Type B pancreatic cell (in vitro differentiated cells): ENCODE data around the gene SEMA3G. TPM values are rescaled to one million over a fixed set of nuclear protein-coding genes. Genes with fewer than 3 reads are reported as not detected.

Source experiments
- DNase-seq: peaks from one replicate; pipeline ENCODE4 v3.0.0; 2021; ENCODE audit warnings: mixed read lengths; ENCODE audit not compliant: unreplicated experiment; ENCODE audit errors: extremely low spot score
- H3K27ac Mint-ChIP-seq: 2 replicates; pipeline ENCODE4 v1.8.0; 2021; ENCODE audit warnings: mild to moderate bottlenecking, mixed read lengths
- H3K27me3 Mint-ChIP-seq: 2 replicates; pipeline ENCODE4 v1.8.0; 2021; ENCODE audit warnings: mixed read lengths
- H3K36me3 Mint-ChIP-seq: 2 replicates; pipeline ENCODE4 v1.8.0; 2021; ENCODE audit warnings: mixed read lengths
- H3K4me1 Mint-ChIP-seq: one replicate; pipeline ENCODE4 v1.8.0; 2021; ENCODE audit warnings: mixed read lengths; ENCODE audit not compliant: unreplicated experiment
- H3K4me3 Mint-ChIP-seq: 2 replicates; pipeline ENCODE4 v1.8.0; 2021; ENCODE audit warnings: mild to moderate bottlenecking, mixed read lengths
- H3K9me3 Mint-ChIP-seq: 2 replicates; pipeline ENCODE4 v1.8.0; 2021; ENCODE audit warnings: mixed read lengths
- total RNA-seq: library from RNA; stranded (reverse); gene quantifications from 2 replicates; pipeline ENCODE4 v1.2.1, GENCODE V29; 2021; ENCODE audit warnings: low replicate concordance
- TF ChIP-seq, protein P1 (sequence below): fragments of 200-600 bp; sonication (generic); conservative IDR thresholded peaks from 2 replicates; pipeline ENCODE4 v1.5.0; 2021; ENCODE audit warnings: antibody characterized with exemption, mild to moderate bottlenecking

SEMA3G gene
- total RNA-seq, 1 donor from 2014 or later, result 0.77 TPM

DNA sequence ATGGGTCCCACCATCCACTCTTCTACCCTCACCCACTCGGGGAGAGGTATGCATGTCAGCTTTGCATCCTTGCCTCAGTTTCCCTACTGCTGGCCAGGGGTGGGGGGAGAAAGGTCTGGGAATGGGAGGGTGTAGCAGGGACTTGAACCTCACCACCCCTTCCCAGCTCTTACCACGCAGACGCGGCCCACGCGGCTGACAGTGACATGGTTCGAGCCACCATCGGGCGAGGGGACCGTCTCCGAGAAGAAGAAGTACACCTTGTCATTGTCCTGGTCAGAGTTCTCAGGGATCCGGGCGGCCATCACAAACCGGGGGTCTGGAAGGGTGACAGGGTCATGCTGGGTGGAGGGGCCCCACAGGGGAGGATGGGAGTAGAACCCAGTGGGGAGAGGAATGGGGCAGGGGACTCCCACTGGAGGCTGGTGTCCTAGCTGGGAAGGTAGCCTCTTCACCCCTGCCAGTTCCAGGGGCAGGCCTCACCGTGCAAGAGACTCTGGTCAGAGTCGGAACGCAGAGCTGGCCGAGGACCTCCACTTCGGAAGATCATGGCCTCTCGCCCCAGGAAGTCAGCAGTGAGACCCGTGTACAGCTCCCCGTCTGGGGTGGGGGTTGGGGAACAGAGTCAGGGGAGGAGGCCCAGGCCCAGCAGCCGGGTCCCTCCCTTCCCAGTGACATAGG, 3.7 kb downstream of the SEMA3G start:
- no peaks in the 10 kb centered on the region for H3K36me3 Mint-ChIP-seq
- H3K27me3 Mint-ChIP-seq, result no peaks in the 10 kb centered on the region
- no peaks in the 10 kb centered on the region for H3K4me1 Mint-ChIP-seq
- H3K4me3 Mint-ChIP-seq, result no peak overlapping the region
- H3K9me3 Mint-ChIP-seq, result no peaks in the 10 kb centered on the region
- TF ChIP-seq, protein P1, sequence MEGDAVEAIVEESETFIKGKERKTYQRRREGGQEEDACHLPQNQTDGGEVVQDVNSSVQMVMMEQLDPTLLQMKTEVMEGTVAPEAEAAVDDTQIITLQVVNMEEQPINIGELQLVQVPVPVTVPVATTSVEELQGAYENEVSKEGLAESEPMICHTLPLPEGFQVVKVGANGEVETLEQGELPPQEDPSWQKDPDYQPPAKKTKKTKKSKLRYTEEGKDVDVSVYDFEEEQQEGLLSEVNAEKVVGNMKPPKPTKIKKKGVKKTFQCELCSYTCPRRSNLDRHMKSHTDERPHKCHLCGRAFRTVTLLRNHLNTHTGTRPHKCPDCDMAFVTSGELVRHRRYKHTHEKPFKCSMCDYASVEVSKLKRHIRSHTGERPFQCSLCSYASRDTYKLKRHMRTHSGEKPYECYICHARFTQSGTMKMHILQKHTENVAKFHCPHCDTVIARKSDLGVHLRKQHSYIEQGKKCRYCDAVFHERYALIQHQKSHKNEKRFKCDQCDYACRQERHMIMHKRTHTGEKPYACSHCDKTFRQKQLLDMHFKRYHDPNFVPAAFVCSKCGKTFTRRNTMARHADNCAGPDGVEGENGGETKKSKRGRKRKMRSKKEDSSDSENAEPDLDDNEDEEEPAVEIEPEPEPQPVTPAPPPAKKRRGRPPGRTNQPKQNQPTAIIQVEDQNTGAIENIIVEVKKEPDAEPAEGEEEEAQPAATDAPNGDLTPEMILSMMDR, result no peak
- DNase-seq, result no peak
- H3K27ac Mint-ChIP-seq, result no peak overlapping the region

DNA sequence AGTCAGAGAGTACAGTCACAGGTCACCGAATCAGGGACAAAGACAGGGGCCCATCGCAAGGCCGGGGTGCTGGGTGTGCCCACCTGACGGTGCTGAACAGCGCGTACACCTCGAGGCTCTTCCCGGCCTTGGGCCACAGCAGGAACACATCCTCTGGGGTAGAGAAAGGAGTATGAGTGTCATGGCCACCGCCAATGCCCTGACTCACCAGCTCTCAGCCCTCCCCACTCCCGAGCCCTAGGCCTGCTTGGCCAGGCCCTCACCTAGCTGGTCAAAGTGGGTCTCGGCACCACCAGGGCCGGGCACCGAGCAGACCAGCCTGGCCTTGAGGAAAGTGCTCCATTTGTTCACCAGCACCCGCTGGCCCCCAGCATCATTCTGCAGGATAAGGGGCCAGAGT, 4.2 kb downstream of the SEMA3G start:
- Mint-ChIP-seq H3K27ac (no peak overlapping the region), H3K36me3 (no peaks in the 10 kb centered on the region)
- TF ChIP-seq, protein P1, result no peak

DNA sequence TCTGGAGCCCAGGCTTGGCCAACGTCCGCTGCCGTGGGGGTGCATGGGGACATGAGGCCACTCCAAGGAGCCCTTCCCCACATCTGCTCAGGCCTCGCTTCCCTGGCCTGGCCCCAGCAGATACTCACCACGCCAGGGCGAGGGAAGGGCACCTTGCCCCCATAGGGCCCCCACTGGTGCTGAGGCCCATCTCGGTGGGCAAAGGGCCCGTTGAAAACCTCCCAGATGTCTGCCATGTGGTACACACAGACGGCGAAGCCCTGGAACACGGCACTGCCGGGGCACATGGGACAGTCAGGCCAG, 4.7 kb downstream of the SEMA3G start:
- no peaks in the 10 kb centered on the region for H3K27me3 Mint-ChIP-seq
- no peaks in the 10 kb centered on the region for H3K4me1 Mint-ChIP-seq
- DNase-seq, result no peak
- TF ChIP-seq, protein P1, result no peak
- no peaks in the 10 kb centered on the region for H3K36me3 Mint-ChIP-seq
- no peak overlapping the region for H3K27ac Mint-ChIP-seq
- no peaks in the 10 kb centered on the region for H3K9me3 Mint-ChIP-seq
- H3K4me3 Mint-ChIP-seq, result no peak overlapping the region

More for the DNA sequence above, 4.2 kb downstream of the SEMA3G start:
- Mint-ChIP-seq H3K4me3 (no peak overlapping the region), H3K4me1 (no peaks in the 10 kb centered on the region), H3K27me3 (no peaks in the 10 kb centered on the region), H3K9me3 (no peaks in the 10 kb centered on the region)
- DNase-seq, result no peak

DNA sequence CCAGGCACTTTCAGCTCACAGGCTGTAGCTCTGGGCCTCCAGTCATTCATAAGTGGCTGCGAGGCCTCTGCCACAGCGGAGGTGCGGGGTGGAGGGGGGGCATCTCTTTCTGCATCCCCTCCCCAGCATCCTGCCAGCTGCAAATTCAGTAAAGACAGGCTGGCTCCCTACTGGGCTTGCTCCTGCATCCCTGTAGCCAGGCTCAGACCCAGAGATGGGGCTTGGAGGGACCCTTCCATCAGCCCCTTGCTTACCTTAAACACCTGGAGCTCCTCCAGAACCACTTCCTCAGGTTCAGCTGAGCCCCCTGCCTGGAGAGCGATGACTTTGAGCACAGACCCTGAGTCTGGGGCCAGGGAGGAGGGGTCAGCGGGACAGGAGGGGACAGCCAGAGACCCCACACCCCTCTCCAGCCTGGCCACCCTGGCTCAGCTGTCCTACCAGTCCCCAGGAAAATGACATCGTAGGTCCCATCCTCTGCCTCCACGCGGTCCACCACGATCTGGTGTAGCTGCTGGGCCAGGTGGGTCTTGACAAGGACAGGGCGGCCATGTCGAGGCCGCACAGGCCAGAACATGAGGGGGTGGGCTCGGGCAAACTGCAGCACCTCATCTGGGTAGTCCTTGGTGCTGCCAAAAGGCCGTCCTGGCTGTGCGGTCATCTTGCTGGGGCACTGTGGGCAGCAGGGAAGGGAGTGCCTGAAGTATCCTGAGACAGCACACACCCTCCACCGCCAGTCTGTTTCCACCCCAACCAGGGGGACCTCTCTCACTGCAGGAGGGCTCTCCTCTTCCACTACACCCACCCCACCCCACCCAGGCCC, 5.3 kb downstream of the SEMA3G start:
- TF ChIP-seq, protein P1, result no peak
- no peak overlapping the region for H3K27ac Mint-ChIP-seq
- DNase-seq, result no peak
- H3K36me3 Mint-ChIP-seq, result no peaks in the 10 kb centered on the region
- H3K27me3 Mint-ChIP-seq, result no peaks in the 10 kb centered on the region
- H3K4me3 Mint-ChIP-seq, result no peak overlapping the region
- no peaks in the 10 kb centered on the region for H3K4me1 Mint-ChIP-seq
- no peaks in the 10 kb centered on the region for H3K9me3 Mint-ChIP-seq

DNA sequence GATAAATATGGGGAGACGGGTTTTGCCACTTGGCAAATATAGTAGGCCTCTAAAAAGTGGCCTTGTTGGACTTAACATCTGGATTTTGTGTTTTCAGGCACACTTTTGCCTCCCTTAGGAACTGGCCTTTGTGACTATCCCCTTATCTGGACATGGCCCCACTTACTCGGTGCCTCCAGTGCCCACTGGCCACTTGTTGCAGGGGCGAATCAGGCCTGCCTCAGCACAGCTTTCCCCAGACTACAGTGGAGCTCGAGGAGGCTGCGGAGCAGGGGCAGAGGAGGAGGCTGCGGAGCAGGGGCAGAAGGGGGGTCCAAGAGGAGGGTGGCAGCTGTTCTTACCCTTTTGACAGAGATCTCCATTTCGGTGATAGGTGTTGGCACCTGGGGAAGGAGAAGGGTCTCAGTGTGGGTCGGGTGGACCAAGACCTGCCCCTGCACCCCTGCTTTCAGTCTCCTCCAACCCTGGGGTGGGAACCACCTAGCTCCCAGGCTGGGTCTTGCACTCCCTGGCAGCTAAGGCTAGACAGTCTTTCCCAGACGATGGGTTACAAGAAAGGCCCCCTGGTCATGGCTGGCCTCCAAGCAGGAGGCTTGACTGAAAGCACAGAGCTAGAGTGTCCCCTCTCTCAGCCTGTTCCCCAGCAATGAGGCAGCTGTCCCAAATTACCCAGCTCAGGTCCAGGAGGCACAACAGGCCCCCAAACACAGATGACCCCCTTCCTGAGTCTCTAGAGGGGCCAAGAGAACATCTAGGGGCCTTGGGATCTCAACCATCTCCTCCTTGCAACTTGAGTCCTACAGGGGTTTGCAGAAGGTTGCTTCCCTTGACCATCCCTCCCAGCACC, 6.1 kb downstream of the SEMA3G start:
- Mint-ChIP-seq H3K4me3 (no peak overlapping the region), H3K27me3 (no peaks in the 10 kb centered on the region), H3K27ac (no peak overlapping the region), H3K4me1 (peaks cover 7% of the 10 kb centered on the region), H3K36me3 (no peaks in the 10 kb centered on the region), H3K9me3 (no peaks in the 10 kb centered on the region)
- DNase-seq, result no peak
- TF ChIP-seq, protein P1, result no peak
